Measurements from ENCODE around the gene PPP1R1A.

PPP1R1A gene

DNA sequence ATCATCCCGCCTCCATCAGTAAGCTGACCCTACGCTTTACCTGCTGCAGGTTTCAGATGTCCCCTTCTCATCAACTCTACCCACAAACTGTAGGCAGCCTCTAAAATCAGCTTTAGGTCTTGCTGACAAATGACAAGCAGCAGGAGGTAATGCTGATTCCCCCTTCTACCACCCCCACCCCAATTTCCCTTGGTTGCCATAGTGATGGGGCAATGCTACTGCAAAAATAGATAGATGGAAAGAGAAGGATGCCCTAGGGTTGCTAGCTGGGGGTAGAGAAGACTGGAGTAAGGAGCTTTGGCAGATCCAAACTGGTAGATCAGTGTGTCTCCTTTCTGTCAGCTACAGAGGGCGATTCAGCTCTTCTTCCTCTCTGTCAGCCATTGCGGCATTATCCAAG, 58.9 kb downstream of the PPP1R1A start:
- no peak for DNase-seq (ENCODE audit: low spot score)
